Measurements from ENCODE around the gene PPM1K. TPM values are rescaled to one million over a fixed set of nuclear protein-coding genes. Genes with fewer than 3 reads are reported as not detected.

PPM1K gene
- total RNA-seq, 1 experiment from 2014 or later, result 10.4 TPM

- no peak overlapping the region for H3T11ph ChIP-seq (ENCODE audit: low read length)
These were observed 13.5 kb upstream of the PPM1K start for GRCh38 chr4:88297725-88298454.

More at GRCh38 chr4:88297725-88298454, 13.5 kb upstream of the PPM1K start:
- H3K27me3 ChIP-seq (ENCODE audit: insufficient read depth, low read length), result no peaks in the 10 kb centered on the region
- H4K5ac ChIP-seq (ENCODE audit: insufficient read length, low read depth, low read length), result no peak overlapping the region
- no peak overlapping the region for H3K9ac ChIP-seq (ENCODE audit: extremely low read depth, insufficient read length, low read length)
- H3K4me1 Mint-ChIP-seq, result peaks cover 0 to 4% of the 10 kb centered on the region in 2 experiments; a peak in 2 of 4 replicates
- H3K18ac ChIP-seq (ENCODE audit: insufficient read length, low read depth, low read length), result no peak overlapping the region
- no peaks in the 10 kb centered on the region; the same call in 1 of the 2 replicates for H3K27me3 Mint-ChIP-seq (ENCODE audit: low read depth)
- no peak overlapping the region for H2AFZ ChIP-seq (ENCODE audit: low read length)
- no peaks in the 10 kb centered on the region for H3K36me3 Mint-ChIP-seq (ENCODE audit: insufficient read depth in 1 of 3, low read depth in 3 of 3)
- no peak overlapping the region for H3K4ac ChIP-seq (ENCODE audit: low read depth, low read length)
- no peaks in the 10 kb centered on the region for H3K4me1 ChIP-seq (ENCODE audit: insufficient read depth, low read length)
- H2AK5ac ChIP-seq (ENCODE audit: insufficient read length, low read length), result no peak overlapping the region
- no peak for TF ChIP-seq CTCF (conservative IDR thresholded peaks at IDR 0.05)
- H3K23ac ChIP-seq (ENCODE audit: insufficient read length, low read depth, low read length), result no peak overlapping the region
- H3K4me3 Mint-ChIP-seq, result no peak overlapping the region
- no peaks in the 10 kb centered on the region for H3K79me1 ChIP-seq (ENCODE audit: insufficient read depth, low read depth, low read length, poor library complexity, severe bottlenecking)
- no peak overlapping the region for H4K8ac ChIP-seq (replicated peaks; ENCODE audit: insufficient read length, low read depth, low read length)
- H3K14ac ChIP-seq (ENCODE audit: insufficient read depth, low read length), result no peak overlapping the region
- no peak overlapping the region for H2BK120ac ChIP-seq (ENCODE audit: low read depth, low read length, poor library complexity, severe bottlenecking)
- no peaks in the 10 kb centered on the region for H3K79me2 ChIP-seq (ENCODE audit: insufficient read depth, low read length)
- WGBS (ENCODE audit: extremely low coverage, insufficient read length, low lambda C conversion rate), result no CpG with 5 or more reads among the region's 6 CpGs
- H3K9me3 ChIP-seq (ENCODE audit: control insufficient read depth, low read depth, low read length), result no peaks in the 10 kb centered on the region
- H3K27ac ChIP-seq (ENCODE audit: insufficient read length, low read depth, low read length), result no peak overlapping the region
- no peaks in the 10 kb centered on the region for H3K23me2 ChIP-seq (ENCODE audit: insufficient read length, low read depth, low read length, poor library complexity, severe bottlenecking)
- H3K27ac Mint-ChIP-seq, result no peak overlapping the region
- no peak for DNase-seq
- H4K20me1 ChIP-seq (ENCODE audit: control insufficient read depth, insufficient read depth, insufficient read length), result no peaks in the 10 kb centered on the region
- no peak overlapping the region for H2BK20ac ChIP-seq (ENCODE audit: low read depth, low read length, poor library complexity, severe bottlenecking)
- H2BK5ac ChIP-seq (ENCODE audit: insufficient read length, low read length), result no peak overlapping the region
- no peak overlapping the region for H3K4me2 ChIP-seq (ENCODE audit: insufficient read depth, insufficient read length, low read length)
- no peaks in the 10 kb centered on the region for H3K9me3 Mint-ChIP-seq
- no peak overlapping the region for H2BK15ac ChIP-seq (ENCODE audit: low read depth, low read length)
- H2BK12ac ChIP-seq (ENCODE audit: insufficient read length, low read depth, low read length), result no peak overlapping the region
- H4K91ac ChIP-seq (ENCODE audit: insufficient read length, low read depth, low read length), result no peak overlapping the region
- no peak overlapping the region for H3K56ac ChIP-seq (ENCODE audit: insufficient read length, low read depth, low read length)

Measured in H9 (cell line).